A673 (cell line): ENCODE data around the gene NOB1.

Experiments
- EZH2 ChIP-seq: fragments of 200-600 bp; sonication (generic); IDR thresholded peaks from 2 replicates; pipeline ENCODE4 v1.6.1; 2017; ENCODE audit warnings: borderline replicate concordance, low read depth, mild to moderate bottlenecking, mixed read lengths, antibody characterized with exemption, low read length; ENCODE audit not compliant: poor library complexity, severe bottlenecking
- TF ChIP-seq, protein P1 (sequence below): fragments of 300-800, 200-600 bp; sonication (generic); conservative IDR thresholded peaks from 2 replicates; pipeline ENCODE4 v1.5.1; 2017; ENCODE audit warnings: low read depth, mild to moderate bottlenecking, antibody characterized with exemption, low read length, moderate library complexity, mixed read lengths

DNA sequence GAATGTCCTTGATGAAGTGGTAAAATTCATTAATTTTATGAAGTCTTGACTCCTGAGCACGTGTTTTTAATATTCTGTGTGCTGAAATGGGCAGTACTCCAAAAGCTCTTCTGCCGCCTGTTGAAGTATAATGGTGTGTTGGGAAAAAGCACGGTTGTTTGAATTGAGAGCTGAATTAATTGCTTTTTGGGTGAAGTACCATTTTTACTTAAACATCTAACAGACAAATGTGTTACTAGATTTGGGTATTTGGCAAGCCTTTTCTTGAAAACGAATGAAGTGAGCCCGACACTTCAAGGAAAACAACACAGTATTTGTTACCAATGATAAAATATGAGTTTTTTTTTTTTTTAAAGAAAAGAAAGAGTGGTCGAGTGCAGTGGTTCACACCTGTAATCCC lies 29.9 kb upstream of the NOB1 start:
- TF ChIP-seq, protein P1, sequence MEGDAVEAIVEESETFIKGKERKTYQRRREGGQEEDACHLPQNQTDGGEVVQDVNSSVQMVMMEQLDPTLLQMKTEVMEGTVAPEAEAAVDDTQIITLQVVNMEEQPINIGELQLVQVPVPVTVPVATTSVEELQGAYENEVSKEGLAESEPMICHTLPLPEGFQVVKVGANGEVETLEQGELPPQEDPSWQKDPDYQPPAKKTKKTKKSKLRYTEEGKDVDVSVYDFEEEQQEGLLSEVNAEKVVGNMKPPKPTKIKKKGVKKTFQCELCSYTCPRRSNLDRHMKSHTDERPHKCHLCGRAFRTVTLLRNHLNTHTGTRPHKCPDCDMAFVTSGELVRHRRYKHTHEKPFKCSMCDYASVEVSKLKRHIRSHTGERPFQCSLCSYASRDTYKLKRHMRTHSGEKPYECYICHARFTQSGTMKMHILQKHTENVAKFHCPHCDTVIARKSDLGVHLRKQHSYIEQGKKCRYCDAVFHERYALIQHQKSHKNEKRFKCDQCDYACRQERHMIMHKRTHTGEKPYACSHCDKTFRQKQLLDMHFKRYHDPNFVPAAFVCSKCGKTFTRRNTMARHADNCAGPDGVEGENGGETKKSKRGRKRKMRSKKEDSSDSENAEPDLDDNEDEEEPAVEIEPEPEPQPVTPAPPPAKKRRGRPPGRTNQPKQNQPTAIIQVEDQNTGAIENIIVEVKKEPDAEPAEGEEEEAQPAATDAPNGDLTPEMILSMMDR: no peak
- no peak for TF ChIP-seq EZH2
